NB4 (cell line): Measurements from ENCODE around the gene SDE2.

Source experiments
- MYC ChIP-seq: IDR thresholded peaks from 2 replicates; pipeline ENCODE4 v1.6.1; 2011; ENCODE audit warnings: low read depth, low read length
- POLR2A ChIP-seq: IDR thresholded peaks from 2 replicates; pipeline ENCODE4 v1.6.1; 2011; ENCODE audit warnings: mild to moderate bottlenecking; ENCODE audit not compliant: insufficient read length; ENCODE audit errors: extremely low read depth
- TF ChIP-seq, protein P1 (sequence below): IDR thresholded peaks from one replicate; pipeline ENCODE4 v1.5.1; 2012; ENCODE audit warnings: low read depth, low read length
- TF ChIP-seq, protein P2 (sequence below): IDR thresholded peaks from 2 replicates; pipeline ENCODE4 v1.6.1; 2011; ENCODE audit warnings: low read depth, low read length

DNA sequence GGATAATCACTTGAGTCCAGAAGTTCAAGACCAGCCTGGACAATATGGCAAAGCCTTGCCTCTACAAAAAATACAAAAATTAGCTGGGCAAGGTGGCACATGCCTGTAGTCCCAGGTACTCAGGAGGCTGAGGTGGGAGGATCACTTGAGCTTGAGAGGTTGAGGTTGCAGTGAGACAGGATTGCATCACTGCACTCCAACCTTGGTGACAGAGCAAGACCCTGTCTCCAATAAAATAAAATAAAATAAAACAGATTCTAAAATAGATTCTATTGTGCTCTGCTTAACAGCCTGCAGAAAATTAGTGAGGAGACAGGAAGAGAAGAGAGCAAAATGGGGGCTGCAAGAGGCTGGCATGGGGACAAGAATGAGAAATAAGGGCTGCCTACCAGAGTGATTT is 7.5 kb upstream of the SDE2 start:
- TF ChIP-seq POLR2A (no peak), MYC (no peak)
- TF ChIP-seq, protein P1, sequence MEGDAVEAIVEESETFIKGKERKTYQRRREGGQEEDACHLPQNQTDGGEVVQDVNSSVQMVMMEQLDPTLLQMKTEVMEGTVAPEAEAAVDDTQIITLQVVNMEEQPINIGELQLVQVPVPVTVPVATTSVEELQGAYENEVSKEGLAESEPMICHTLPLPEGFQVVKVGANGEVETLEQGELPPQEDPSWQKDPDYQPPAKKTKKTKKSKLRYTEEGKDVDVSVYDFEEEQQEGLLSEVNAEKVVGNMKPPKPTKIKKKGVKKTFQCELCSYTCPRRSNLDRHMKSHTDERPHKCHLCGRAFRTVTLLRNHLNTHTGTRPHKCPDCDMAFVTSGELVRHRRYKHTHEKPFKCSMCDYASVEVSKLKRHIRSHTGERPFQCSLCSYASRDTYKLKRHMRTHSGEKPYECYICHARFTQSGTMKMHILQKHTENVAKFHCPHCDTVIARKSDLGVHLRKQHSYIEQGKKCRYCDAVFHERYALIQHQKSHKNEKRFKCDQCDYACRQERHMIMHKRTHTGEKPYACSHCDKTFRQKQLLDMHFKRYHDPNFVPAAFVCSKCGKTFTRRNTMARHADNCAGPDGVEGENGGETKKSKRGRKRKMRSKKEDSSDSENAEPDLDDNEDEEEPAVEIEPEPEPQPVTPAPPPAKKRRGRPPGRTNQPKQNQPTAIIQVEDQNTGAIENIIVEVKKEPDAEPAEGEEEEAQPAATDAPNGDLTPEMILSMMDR: no peak
- TF ChIP-seq, protein P2, sequence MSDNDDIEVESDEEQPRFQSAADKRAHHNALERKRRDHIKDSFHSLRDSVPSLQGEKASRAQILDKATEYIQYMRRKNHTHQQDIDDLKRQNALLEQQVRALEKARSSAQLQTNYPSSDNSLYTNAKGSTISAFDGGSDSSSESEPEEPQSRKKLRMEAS: no peak
